ENCODE measurements around the gene CCL22.
A peak's percentile ranks its signal among the peaks of the same experiment; 100 is the strongest.

The CCL22 gene

DNA sequence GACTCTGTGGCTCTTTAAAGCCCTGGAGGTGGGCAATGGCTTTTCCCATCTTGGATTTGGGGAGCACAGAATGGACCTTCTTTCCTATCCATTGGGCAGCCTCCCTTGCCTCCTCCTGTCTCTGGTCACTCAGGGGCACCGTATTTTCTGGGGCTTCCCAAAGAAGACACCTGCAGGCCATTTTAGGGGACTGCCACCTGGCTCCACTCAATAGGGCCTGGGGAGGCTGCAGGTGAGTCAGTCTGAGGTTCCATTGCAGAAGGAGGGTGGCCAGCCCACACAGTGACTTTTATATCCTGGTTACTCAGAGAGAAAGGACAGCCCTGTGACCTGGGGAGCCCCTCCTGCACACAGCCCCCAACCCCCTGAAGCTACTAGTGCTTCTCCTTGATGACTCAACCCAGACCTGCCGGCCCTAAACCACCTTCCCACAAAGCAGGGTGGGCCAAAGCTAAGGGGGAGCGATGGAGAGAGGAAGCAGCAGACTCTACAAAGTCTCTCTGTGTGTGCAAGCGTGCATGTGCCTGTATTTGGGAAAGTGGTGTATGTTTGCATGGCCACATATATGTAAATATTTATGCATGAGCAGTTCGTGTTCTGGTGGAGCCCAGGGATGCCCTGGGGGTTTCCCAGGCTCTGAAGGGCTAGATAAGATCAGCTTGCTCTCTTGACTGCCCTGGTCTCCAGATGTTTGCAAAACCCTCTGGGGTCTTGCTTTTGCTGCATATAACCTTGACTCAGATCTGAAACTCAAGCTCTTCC, 18.7 kb downstream of the CCL22 start:
- peak; percentile 79 to 82 for ATAC-seq

GRCh38 chr16:57379579-57379978, 21.0 kb downstream of the CCL22 start:
- ATAC-seq, result no peak

GRCh38 chr16:57380671-57381462, 22.3 kb downstream of the CCL22 start:
- ATAC-seq, result no peak

GRCh38 chr16:57381791-57382534, 23.4 kb downstream of the CCL22 start:
- ATAC-seq, result no peak

GRCh38 chr16:57382535-57383275, 24.1 kb downstream of the CCL22 start:
- ATAC-seq, result no peak

- ATAC-seq, result no peak
These were observed 25.0 kb downstream of the CCL22 start for GRCh38 chr16:57383276-57384247.

DNA sequence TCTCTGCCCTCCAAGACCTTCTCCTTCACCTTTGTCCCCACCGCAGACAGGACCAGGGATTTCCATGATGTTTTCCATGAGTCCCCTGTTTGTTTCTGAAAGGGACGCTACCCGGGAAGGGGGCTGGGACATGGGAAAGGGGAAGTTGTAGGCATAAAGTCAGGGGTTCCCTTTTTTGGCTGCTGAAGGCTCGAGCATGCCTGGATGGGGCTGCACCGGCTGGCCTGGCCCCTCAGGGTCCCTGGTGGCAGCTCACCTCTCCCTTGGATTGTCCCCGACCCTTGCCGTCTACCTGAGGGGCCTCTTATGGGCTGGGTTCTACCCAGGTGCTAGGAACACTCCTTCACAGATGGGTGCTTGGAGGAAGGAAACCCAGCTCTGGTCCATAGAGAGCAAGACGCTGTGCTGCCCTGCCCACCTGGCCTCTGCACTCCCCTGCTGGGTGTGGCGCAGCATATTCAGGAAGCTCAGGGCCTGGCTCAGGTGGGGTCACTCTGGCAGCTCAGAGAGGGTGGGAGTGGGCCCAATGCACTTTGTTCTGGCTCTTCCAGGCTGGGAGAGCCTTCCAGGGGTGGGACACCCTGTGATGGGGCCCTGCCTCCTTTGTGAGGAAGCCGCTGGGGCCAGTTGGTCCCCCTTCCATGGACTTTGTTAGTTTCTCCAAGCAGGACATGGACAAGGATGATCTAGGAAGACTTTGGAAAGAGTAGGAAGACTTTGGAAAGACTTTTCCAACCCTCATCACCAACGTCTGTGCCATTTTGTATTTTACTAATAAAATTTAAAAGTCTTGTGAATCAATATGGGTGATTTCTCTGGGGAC, 25.9 kb downstream of the CCL22 start:
- no peak for ATAC-seq

DNA sequence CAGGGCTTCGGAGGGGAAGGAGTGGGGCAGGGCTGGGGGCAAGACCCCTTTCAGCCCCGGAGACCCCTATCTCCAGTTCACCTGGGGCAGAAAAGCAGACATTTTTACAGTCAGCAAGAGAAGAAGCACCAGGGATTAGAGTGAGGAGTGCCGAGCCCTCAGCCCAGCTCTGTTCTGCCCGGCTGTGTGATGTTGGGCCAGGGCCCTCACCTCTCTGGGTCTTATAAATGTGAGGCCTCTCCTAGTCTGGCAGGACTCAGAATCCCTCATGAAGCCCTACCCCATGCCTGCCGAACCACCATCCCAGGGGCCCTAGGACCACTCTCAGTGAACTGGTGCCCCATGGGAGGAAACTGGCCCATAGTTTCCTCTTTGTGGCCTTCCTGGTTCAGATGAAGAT, 26.5 kb downstream of the CCL22 start:
- no peak for ATAC-seq

GRCh38 chr16:57386381-57386951, 27.9 kb downstream of the CCL22 start:
- ATAC-seq, result no peak

GRCh38 chr16:57387598-57388354, 29.2 kb downstream of the CCL22 start:
- peak in 1 of 2 donors; percentile 53 for ATAC-seq

GRCh38 chr16:57388359-57389086, 29.9 kb downstream of the CCL22 start:
- peak; percentile 41 to 68 for ATAC-seq

GRCh38 chr16:57389087-57389468, 30.5 kb downstream of the CCL22 start:
- no peak for ATAC-seq

GRCh38 chr16:57390636-57391295, 32.2 kb downstream of the CCL22 start:
- no peak for ATAC-seq

DNA sequence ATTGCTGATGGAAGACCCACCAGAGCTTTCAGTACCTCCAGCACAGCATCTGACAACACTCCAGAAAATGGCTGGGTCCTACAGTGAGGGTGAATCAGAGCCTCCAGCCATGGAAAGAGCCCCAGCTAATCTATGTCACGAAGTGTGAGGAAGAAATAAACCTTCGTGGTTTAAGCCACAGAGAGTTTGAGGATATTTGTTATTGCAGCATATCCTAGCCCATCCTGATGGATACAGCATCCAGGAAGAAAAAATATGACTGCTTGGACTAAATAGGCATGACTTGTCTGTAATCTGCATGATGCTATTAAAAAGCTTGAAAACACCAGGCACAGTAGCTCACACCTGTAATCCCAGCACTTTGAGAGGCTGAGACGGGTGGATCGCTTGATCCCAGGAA, 32.7 kb downstream of the CCL22 start:
- ATAC-seq, result no peak

- no peak for ATAC-seq
These were observed 33.1 kb downstream of the CCL22 start for GRCh38 chr16:57391708-57392107.

DNA sequence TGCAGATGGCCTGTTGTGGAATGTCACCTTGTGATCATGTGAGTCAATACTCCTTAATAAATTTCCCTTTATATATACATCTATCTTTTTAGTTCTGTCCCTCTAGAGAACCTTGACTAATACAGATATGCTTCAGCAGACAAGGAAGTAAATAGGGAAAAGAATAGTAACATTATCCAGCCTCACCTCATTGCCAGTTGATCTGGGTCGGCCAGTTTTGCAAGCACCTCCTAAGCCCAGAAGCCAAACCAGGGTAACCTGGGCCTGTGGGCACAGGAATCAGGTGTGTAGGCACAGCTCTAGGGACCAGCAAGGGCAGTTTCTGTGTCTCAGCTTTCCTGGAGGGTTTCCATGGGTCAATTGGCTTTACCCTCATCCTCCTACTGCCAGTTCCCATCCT, 34.1 kb downstream of the CCL22 start:
- ATAC-seq, result no peak

DNA sequence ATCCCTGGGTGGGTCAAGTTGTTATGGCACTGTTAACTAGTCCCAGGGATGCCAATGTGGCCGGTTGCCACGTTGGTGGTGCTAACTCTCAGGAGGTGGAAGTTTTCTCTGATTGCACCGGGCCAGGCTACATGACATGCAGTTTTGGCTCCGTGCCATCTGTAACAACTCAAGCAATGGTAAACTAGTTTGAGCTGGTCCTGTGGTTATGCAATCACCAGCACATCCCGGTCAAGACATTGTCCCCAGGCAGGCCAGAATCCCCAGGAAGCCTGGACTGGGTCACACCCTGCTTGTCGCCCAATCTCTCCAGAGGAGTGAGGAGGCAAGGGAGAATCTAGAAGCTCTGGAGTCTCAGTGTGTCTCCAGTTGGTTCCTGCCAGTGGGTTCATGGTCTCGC, 35.9 kb downstream of the CCL22 start:
- ATAC-seq, result no peak

DNA sequence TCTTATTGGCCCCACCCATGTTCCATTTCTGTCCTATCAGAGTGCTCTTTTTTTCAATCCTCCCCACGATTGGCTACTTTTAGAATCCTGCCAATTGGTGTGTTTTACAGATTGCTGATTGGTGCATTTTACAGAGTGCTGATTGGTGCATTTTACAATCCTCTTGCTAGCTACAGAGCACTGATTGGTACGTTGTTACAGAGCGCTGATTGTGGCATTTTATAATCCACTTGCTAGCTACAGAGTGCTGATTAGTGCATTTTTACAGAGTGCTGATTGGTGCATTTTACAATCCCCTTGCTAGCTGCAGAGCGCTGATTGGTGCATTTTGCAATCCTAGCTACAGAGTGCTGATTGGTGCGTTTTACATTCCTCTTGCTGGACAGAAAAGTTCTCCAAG, 36.4 kb downstream of the CCL22 start:
- no peak for ATAC-seq

Data from activated CD4-positive, CD25-positive, alpha-beta regulatory T cell treated with anti-CD3 and anti-CD28 coated beads, Interleukin-2, amount 50 U/mL, for 24 hours (primary cell).